Suprapubic skin (tissue), 4 donors: ENCODE results near the gene RPS21.

Experiments used
- POLR2A ChIP-seq, 2 donors: fragments of 450-650 bp; IDR thresholded peaks; one replicate each; pipeline ENCODE4 v1.6.1; 2017; ENCODE audit warnings: antibody characterized with exemption in 2 of 2, mild to moderate bottlenecking in 2 of 2, moderate library complexity in 2 of 2
- POLR2AphosphoS5 ChIP-seq, 3 donors: sonication (generic); formaldehyde crosslinking; IDR thresholded peaks; one replicate each; pipeline ENCODE4 v1.6.1; 2017; ENCODE audit warnings: antibody characterized with exemption in 3 of 3
- TF ChIP-seq, protein P1 (sequence below), 2 donors: fragments of 200-600 bp in 1 of 2; fragments of 450-650 bp in 1 of 2; sonication (generic) in 1 of 2; IDR thresholded peaks; one replicate each; pipeline ENCODE4 v1.5.1; 2016 to 2019; ENCODE audit warnings: antibody characterized with exemption in 2 of 2, mild to moderate bottlenecking in 1 of 2, moderate library complexity in 1 of 2

DNA sequence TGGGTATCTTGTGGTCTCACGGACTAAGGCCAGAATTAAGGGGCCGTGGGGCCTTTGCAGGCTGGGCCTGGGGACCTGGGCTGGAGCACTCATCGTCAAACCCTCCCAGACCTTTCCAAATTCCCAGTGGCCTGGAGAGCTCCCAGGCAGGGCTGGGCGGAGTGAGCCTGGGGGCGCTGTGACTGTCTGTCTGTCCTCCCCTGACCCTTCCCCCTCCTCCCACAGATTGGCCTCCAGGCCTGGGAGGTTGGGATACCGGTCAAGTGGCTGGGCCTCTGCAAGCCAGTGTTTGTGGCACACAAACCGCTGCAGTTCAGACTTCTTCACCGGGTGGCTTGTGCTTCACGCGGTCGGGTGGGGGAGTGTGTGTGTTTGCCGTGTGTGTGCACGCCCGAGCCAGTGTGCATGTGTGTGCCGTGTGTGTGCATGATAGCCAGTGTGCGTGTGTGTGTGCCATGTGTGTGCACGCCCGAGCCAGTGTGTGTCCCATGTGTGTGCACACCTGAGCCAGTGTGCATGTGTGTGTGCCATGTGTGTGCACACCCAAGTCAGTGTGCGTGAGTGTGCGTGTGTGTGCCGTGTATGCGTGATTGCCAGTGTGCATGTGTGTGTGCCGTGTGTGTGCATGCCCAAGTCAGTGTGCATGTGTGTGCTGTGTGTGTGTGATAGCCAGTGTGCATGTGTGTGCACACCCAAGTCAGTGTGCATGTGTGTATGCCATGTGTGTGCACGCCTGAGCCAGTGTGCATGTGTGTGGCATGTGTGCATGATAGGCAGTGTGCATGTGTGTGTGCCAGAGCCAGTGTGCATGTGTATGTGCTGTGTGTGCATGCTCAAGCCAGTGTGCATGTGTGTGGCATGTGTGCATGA lies 34.2 kb downstream of the RPS21 start:
- TF ChIP-seq, protein P1, sequence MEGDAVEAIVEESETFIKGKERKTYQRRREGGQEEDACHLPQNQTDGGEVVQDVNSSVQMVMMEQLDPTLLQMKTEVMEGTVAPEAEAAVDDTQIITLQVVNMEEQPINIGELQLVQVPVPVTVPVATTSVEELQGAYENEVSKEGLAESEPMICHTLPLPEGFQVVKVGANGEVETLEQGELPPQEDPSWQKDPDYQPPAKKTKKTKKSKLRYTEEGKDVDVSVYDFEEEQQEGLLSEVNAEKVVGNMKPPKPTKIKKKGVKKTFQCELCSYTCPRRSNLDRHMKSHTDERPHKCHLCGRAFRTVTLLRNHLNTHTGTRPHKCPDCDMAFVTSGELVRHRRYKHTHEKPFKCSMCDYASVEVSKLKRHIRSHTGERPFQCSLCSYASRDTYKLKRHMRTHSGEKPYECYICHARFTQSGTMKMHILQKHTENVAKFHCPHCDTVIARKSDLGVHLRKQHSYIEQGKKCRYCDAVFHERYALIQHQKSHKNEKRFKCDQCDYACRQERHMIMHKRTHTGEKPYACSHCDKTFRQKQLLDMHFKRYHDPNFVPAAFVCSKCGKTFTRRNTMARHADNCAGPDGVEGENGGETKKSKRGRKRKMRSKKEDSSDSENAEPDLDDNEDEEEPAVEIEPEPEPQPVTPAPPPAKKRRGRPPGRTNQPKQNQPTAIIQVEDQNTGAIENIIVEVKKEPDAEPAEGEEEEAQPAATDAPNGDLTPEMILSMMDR (IDR thresholded peaks at IDR 0.05): no peak
- no peak for TF ChIP-seq POLR2AphosphoS5 (IDR thresholded peaks at IDR 0.05)
- TF ChIP-seq POLR2A (IDR thresholded peaks at IDR 0.05): no peak
